Measurements from ENCODE around the gene TMEM63C. TPM values are rescaled to one million over a fixed set of nuclear protein-coding genes. Genes with fewer than 3 reads are reported as not detected.

The TMEM63C gene
- total RNA-seq, 1 donor from 2014 or later = 1.1 TPM

GRCh38 chr14:77303417-77304156 lies 122.0 kb downstream of the TMEM63C start:
- no peaks in the 10 kb centered on the region for H3K36me3 ChIP-seq (ENCODE audit: control insufficient read depth, insufficient read depth, low read length)
- DNase-seq (ENCODE audit: low read depth) = peak; percentile 96
- H3K4me3 ChIP-seq (ENCODE audit: low read depth, low read length) = no peak overlapping the region
- no peaks in the 10 kb centered on the region for H3K27me3 ChIP-seq (ENCODE audit: control insufficient read depth, insufficient read depth, low read length)
- TF ChIP-seq CTCF (IDR thresholded peaks at IDR 0.05; ENCODE audit: insufficient read depth, low read length, poor library complexity, severe bottlenecking) = no peak

- DNase-seq (ENCODE audit: low read depth) = no peak
- H3K27me3 ChIP-seq (ENCODE audit: control insufficient read depth, insufficient read depth, low read length) = no peaks in the 10 kb centered on the region
- H3K36me3 ChIP-seq (ENCODE audit: control insufficient read depth, insufficient read depth, low read length) = no peaks in the 10 kb centered on the region
- no peak for TF ChIP-seq CTCF (IDR thresholded peaks at IDR 0.05; ENCODE audit: insufficient read depth, low read length, poor library complexity, severe bottlenecking)
- H3K4me3 ChIP-seq (ENCODE audit: low read depth, low read length) = no peak overlapping the region
Observed at GRCh38 chr14:77305696-77306095, 124.1 kb downstream of the TMEM63C start.

GRCh38 chr14:77306416-77306815 lies 124.8 kb downstream of the TMEM63C start:
- H3K27me3 ChIP-seq (ENCODE audit: control insufficient read depth, insufficient read depth, low read length) = no peaks in the 10 kb centered on the region
- no peaks in the 10 kb centered on the region for H3K36me3 ChIP-seq (ENCODE audit: control insufficient read depth, insufficient read depth, low read length)
- no peak overlapping the region for H3K4me3 ChIP-seq (ENCODE audit: low read depth, low read length)
- no peak for TF ChIP-seq CTCF (IDR thresholded peaks at IDR 0.05; ENCODE audit: insufficient read depth, low read length, poor library complexity, severe bottlenecking)
- no peak for DNase-seq (ENCODE audit: low read depth)

GRCh38 chr14:77306851-77307496 lies 125.4 kb downstream of the TMEM63C start:
- no peak for DNase-seq (ENCODE audit: low read depth)
- no peak for TF ChIP-seq CTCF (IDR thresholded peaks at IDR 0.05; ENCODE audit: insufficient read depth, low read length, poor library complexity, severe bottlenecking)
- H3K4me3 ChIP-seq (ENCODE audit: low read depth, low read length) = no peak overlapping the region

More at GRCh38 chr14:77306851-77307496, 125.4 kb downstream of the TMEM63C start:
- no peaks in the 10 kb centered on the region for H3K27me3 ChIP-seq (ENCODE audit: control insufficient read depth, insufficient read depth, low read length)
- no peaks in the 10 kb centered on the region for H3K36me3 ChIP-seq (ENCODE audit: control insufficient read depth, insufficient read depth, low read length)

Other genes with a start within 250 kb of the TMEM63C start
- 70.2 and 79.7 TPM in 2 replicates for gene IRF2BPL, start 153.1 kb upstream of the TMEM63C start, total RNA-seq
- gene CIPC, start 83.5 kb upstream of the TMEM63C start, total RNA-seq = 13.6 and 15.9 TPM in 2 replicates
- 0.21 TPM in 1 of 2 replicates, not detected in the other for gene ZDHHC22, start 40.0 kb upstream of the TMEM63C start, total RNA-seq
- not detected in 2 replicates for gene NGB, start 89.4 kb downstream of the TMEM63C start, total RNA-seq
- gene POMT2, start 139.1 kb downstream of the TMEM63C start, total RNA-seq = 21.5 and 34.1 TPM in 2 replicates
- gene GSTZ1, start 139.2 kb downstream of the TMEM63C start, total RNA-seq = 37.2 and 48.0 TPM in 2 replicates
- gene TMED8, start 195.3 kb downstream of the TMEM63C start, total RNA-seq = 9.7 and 10.9 TPM in 2 replicates
- gene SAMD15, start 195.6 kb downstream of the TMEM63C start, total RNA-seq = 1.9 and 15.5 TPM in 2 replicates
- gene NOXRED1, start 241.7 kb downstream of the TMEM63C start, total RNA-seq = 0.04 and 0.82 TPM in 2 replicates